Duodenal mucosa (tissue), 2 donors: ENCODE data around the gene ITGA11.

ENCODE experiments used
- H3K27ac ChIP-seq: one replicate; pipeline ENCODE4 v1.7.0; 2013; ENCODE audit warnings: low read depth, low read length
- H3K27me3 ChIP-seq, 2 donors: one replicate each; pipeline ENCODE4 v1.7.0; 2013; ENCODE audit warnings: low read length in 2 of 2, control low read depth in 1 of 2; ENCODE audit not compliant: insufficient read depth in 2 of 2, control insufficient read depth in 1 of 2
- H3K36me3 ChIP-seq, 2 donors: one replicate each; pipeline ENCODE4 v1.7.0; 2013; ENCODE audit warnings: low read length in 2 of 2, control low read depth in 1 of 2; ENCODE audit not compliant: insufficient read depth in 2 of 2, control insufficient read depth in 1 of 2
- H3K4me1 ChIP-seq, 2 donors: one replicate each; pipeline ENCODE4 v1.7.0; 2013; ENCODE audit warnings: low read length in 2 of 2, control low read depth in 1 of 2; ENCODE audit not compliant: insufficient read depth in 2 of 2, control insufficient read depth in 1 of 2
- H3K4me3 ChIP-seq, 2 donors: one replicate each; pipeline ENCODE4 v1.7.0; 2013; ENCODE audit warnings: low read length in 2 of 2, low read depth in 1 of 2
- H3K9ac ChIP-seq, 2 donors: one replicate each; pipeline ENCODE4 v1.7.0; 2013; ENCODE audit warnings: low read length in 2 of 2, low read depth in 1 of 2
- H3K9me3 ChIP-seq, 2 donors: one replicate each; pipeline ENCODE4 v1.7.0; 2013; ENCODE audit warnings: low read length in 2 of 2, control low read depth in 1 of 2; ENCODE audit not compliant: control insufficient read depth in 1 of 2

ITGA11 gene

GRCh38 chr15:68322796-68323195 is 109.2 kb downstream of the ITGA11 start:
- Histone ChIP-seq H3K36me3 (no peaks in the 10 kb centered on the region), H3K4me1 (no peaks in the 10 kb centered on the region), H3K9me3 (no peaks in the 10 kb centered on the region), H3K27ac (no peak overlapping the region), H3K4me3 (no peak overlapping the region), H3K9ac (no peak overlapping the region), H3K27me3 (peaks cover 0 to 4% of the 10 kb centered on the region in 2 donors)

GRCh38 chr15:68321229-68321628 is 110.7 kb downstream of the ITGA11 start:
- Histone ChIP-seq H3K4me3 (no peak overlapping the region), H3K27me3 (no peaks in the 10 kb centered on the region), H3K9ac (no peak overlapping the region), H3K36me3 (no peaks in the 10 kb centered on the region), H3K27ac (no peak overlapping the region), H3K4me1 (no peaks in the 10 kb centered on the region), H3K9me3 (no peaks in the 10 kb centered on the region)

- no peak overlapping the region for H3K4me3 ChIP-seq
- no peak overlapping the region for H3K9ac ChIP-seq
- H3K9me3 ChIP-seq: no peaks in the 10 kb centered on the region
- H3K27me3 ChIP-seq: no peaks in the 10 kb centered on the region
- no peaks in the 10 kb centered on the region for H3K4me1 ChIP-seq
- no peak overlapping the region for H3K27ac ChIP-seq
- H3K36me3 ChIP-seq: no peaks in the 10 kb centered on the region
These were observed 112.0 kb downstream of the ITGA11 start for GRCh38 chr15:68319997-68320396.

GRCh38 chr15:68318931-68319909 is 112.7 kb downstream of the ITGA11 start:
- Histone ChIP-seq H3K4me3 (no peak overlapping the region), H3K27ac (no peak overlapping the region), H3K4me1 (no peaks in the 10 kb centered on the region), H3K9ac (no peak overlapping the region), H3K9me3 (no peaks in the 10 kb centered on the region), H3K36me3 (no peaks in the 10 kb centered on the region), H3K27me3 (no peaks in the 10 kb centered on the region)

- Histone ChIP-seq H3K36me3 (no peaks in the 10 kb centered on the region), H3K4me3 (no peak overlapping the region), H3K9me3 (no peaks in the 10 kb centered on the region), H3K9ac (no peak overlapping the region), H3K4me1 (no peaks in the 10 kb centered on the region), H3K27me3 (no peaks in the 10 kb centered on the region), H3K27ac (no peak overlapping the region)
These were observed 113.7 kb downstream of the ITGA11 start for GRCh38 chr15:68318008-68318835.

- H3K9ac ChIP-seq: no peak overlapping the region
- H3K36me3 ChIP-seq: no peaks in the 10 kb centered on the region
- no peaks in the 10 kb centered on the region for H3K9me3 ChIP-seq
- H3K4me3 ChIP-seq: no peak overlapping the region
- no peaks in the 10 kb centered on the region for H3K4me1 ChIP-seq
- no peak overlapping the region for H3K27ac ChIP-seq
- no peaks in the 10 kb centered on the region for H3K27me3 ChIP-seq
These were observed 114.5 kb downstream of the ITGA11 start for GRCh38 chr15:68317281-68318007.

GRCh38 chr15:68316061-68316804 is 115.7 kb downstream of the ITGA11 start:
- H3K9me3 ChIP-seq: no peaks in the 10 kb centered on the region
- no peaks in the 10 kb centered on the region for H3K27me3 ChIP-seq
- H3K4me1 ChIP-seq: no peaks in the 10 kb centered on the region
- H3K27ac ChIP-seq: no peak overlapping the region
- H3K4me3 ChIP-seq: no peak overlapping the region
- H3K36me3 ChIP-seq: no peaks in the 10 kb centered on the region
- H3K9ac ChIP-seq: no peak overlapping the region

- Histone ChIP-seq H3K4me1 (no peaks in the 10 kb centered on the region), H3K4me3 (no peak overlapping the region), H3K9me3 (no peaks in the 10 kb centered on the region), H3K36me3 (no peaks in the 10 kb centered on the region), H3K9ac (no peak overlapping the region), H3K27me3 (no peaks in the 10 kb centered on the region), H3K27ac (no peak overlapping the region)
These were observed 116.4 kb downstream of the ITGA11 start for GRCh38 chr15:68315495-68316031.

- no peaks in the 10 kb centered on the region for H3K9me3 ChIP-seq
- H3K27ac ChIP-seq: no peak overlapping the region
- no peak overlapping the region for H3K4me3 ChIP-seq
- no peak overlapping the region for H3K9ac ChIP-seq
- no peaks in the 10 kb centered on the region for H3K4me1 ChIP-seq
- H3K36me3 ChIP-seq: no peaks in the 10 kb centered on the region
- H3K27me3 ChIP-seq: no peaks in the 10 kb centered on the region
These were observed 116.9 kb downstream of the ITGA11 start for GRCh38 chr15:68315035-68315434.
